ENCODE data around the gene MFSD2B.

The MFSD2B gene, protein sequence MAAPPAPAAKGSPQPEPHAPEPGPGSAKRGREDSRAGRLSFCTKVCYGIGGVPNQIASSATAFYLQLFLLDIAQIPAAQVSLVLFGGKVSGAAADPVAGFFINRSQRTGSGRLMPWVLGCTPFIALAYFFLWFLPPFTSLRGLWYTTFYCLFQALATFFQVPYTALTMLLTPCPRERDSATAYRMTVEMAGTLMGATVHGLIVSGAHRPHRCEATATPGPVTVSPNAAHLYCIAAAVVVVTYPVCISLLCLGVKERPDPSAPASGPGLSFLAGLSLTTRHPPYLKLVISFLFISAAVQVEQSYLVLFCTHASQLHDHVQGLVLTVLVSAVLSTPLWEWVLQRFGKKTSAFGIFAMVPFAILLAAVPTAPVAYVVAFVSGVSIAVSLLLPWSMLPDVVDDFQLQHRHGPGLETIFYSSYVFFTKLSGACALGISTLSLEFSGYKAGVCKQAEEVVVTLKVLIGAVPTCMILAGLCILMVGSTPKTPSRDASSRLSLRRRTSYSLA

DNA sequence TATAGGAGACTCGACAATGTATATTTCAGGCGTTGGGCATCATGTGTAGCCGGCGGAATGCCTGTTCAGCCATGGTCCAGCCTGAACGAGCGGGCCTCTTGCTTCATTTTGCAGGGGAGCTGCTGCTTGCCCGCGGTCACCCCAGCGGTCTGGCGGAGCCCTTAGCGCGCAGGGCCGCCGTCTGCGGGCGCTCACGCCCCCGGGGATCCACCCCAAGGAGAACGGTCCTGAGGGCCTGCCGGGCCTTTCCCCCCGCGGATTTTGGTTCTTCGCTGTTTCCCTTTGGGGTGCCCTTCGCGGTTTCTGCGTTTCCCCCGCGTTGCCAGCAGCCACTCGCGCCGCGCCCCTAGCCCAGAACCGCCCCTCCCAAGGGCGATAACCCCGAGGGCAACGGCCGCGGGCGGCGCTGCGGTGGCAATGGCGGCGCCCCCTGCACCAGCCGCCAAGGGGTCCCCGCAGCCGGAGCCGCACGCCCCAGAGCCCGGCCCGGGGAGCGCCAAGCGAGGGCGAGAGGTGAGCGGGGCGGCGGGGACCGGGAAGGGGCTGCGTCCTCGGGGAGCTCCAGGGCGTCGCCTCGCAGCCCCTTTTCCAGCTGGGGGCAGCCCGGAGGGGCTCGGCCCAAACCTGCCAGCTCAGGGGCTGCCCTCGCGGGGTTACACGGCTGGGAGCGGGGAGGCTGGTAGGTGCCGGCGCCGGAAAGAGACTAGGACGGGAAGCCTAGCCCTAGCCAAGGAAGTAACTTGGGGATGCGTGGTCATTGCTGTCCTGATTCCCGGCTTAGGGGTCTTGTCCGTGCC lies at the start of gene MFSD2B:
TSS of gene MFSD2B (plus strand) at position 406 of the 797 bp plus-strand sequence. CDS start at position 418, 12 bp downstream.
- Histone ChIP-seq H3K9ac (no peak within 1 kb of the TSS), H3K4me3 (ENCODE audit: low read depth, low read length) (no peak within 1 kb of the TSS)
- TF ChIP-seq, protein P1, sequence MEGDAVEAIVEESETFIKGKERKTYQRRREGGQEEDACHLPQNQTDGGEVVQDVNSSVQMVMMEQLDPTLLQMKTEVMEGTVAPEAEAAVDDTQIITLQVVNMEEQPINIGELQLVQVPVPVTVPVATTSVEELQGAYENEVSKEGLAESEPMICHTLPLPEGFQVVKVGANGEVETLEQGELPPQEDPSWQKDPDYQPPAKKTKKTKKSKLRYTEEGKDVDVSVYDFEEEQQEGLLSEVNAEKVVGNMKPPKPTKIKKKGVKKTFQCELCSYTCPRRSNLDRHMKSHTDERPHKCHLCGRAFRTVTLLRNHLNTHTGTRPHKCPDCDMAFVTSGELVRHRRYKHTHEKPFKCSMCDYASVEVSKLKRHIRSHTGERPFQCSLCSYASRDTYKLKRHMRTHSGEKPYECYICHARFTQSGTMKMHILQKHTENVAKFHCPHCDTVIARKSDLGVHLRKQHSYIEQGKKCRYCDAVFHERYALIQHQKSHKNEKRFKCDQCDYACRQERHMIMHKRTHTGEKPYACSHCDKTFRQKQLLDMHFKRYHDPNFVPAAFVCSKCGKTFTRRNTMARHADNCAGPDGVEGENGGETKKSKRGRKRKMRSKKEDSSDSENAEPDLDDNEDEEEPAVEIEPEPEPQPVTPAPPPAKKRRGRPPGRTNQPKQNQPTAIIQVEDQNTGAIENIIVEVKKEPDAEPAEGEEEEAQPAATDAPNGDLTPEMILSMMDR (IDR thresholded peaks at IDR 0.05): no peak

GRCh38 chr2:23967846-23968245 lies 42.0 kb upstream of the MFSD2B start:
- TF ChIP-seq, protein P1 (IDR thresholded peaks at IDR 0.05): no peak
- Histone ChIP-seq H2AFZ (no peak overlapping the region), H3K4me3 (ENCODE audit: low read depth, low read length) (no peak overlapping the region), H3K4me1 (no peaks in the 10 kb centered on the region), H3K79me2 (peaks cover 8% of the 10 kb centered on the region), H3K27ac (no peak overlapping the region), H3K4me2 (ENCODE audit: low read length) (no peak overlapping the region), H3K27me3 (ENCODE audit: control insufficient read depth, insufficient read depth, low read length) (no peaks in the 10 kb centered on the region), H3K9ac (no peak overlapping the region), H3K36me3 (ENCODE audit: control insufficient read depth, insufficient read depth, low read length) (no peaks in the 10 kb centered on the region), H3K9me3 (ENCODE audit: control insufficient read depth, low read length) (no peaks in the 10 kb centered on the region)

More for the DNA sequence above, at the start of gene MFSD2B:
- no peaks in the 10 kb centered on the region for H3K36me3 ChIP-seq (ENCODE audit: control insufficient read depth, insufficient read depth, low read length)
- H3K27ac ChIP-seq: no peak within 1 kb of the TSS
- H3K4me1 ChIP-seq: no peaks in the 10 kb centered on the region
- no peaks in the 10 kb centered on the region for H3K27me3 ChIP-seq (ENCODE audit: control insufficient read depth, insufficient read depth, low read length)
- peak within 1 kb of the TSS; percentile 23 for H2AFZ ChIP-seq
- no peaks in the 10 kb centered on the region for H3K79me2 ChIP-seq
- no peaks in the 10 kb centered on the region for H3K9me3 ChIP-seq (ENCODE audit: control insufficient read depth, low read length)
- peak within 1 kb of the TSS; percentile 34 for H3K4me2 ChIP-seq (ENCODE audit: low read length)

DNA sequence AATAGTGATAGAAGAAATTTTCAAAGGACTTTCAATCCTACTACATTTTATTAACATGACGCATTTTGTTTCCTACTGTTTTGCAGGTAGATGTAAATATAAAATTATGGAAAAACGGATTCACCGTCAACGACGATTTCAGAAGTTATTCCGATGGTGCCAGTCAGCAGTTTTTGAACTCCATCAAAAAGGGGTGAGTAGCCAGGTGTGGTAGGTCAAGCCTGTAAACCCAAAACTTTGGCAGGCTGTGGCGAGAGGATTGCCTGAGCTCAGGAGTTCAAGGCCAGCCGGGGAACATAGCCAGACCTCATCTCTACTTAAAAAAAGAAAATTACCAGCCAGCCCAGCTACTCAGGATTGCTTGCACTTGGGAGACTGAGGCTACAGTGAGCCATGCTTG lies 33.0 kb upstream of the MFSD2B start:
- no peaks in the 10 kb centered on the region for H3K4me1 ChIP-seq
- H2AFZ ChIP-seq: no peak overlapping the region
- H3K9ac ChIP-seq: no peak overlapping the region
- H3K27ac ChIP-seq: no peak overlapping the region
- no peaks in the 10 kb centered on the region for H3K27me3 ChIP-seq (ENCODE audit: control insufficient read depth, insufficient read depth, low read length)
- no peaks in the 10 kb centered on the region for H3K36me3 ChIP-seq (ENCODE audit: control insufficient read depth, insufficient read depth, low read length)
- no peaks in the 10 kb centered on the region for H3K9me3 ChIP-seq (ENCODE audit: control insufficient read depth, low read length)
- no peak overlapping the region for H3K4me3 ChIP-seq (ENCODE audit: low read depth, low read length)
- H3K79me2 ChIP-seq: no peaks in the 10 kb centered on the region
- no peak overlapping the region for H3K4me2 ChIP-seq (ENCODE audit: low read length)
- TF ChIP-seq, protein P1 (IDR thresholded peaks at IDR 0.05): no peak

GRCh38 chr2:23988371-23988770 lies 21.5 kb upstream of the MFSD2B start:
- H3K27ac ChIP-seq: no peak overlapping the region
- TF ChIP-seq, protein P1 (IDR thresholded peaks at IDR 0.05): no peak

More at GRCh38 chr2:23988371-23988770, 21.5 kb upstream of the MFSD2B start:
- Histone ChIP-seq H3K36me3 (ENCODE audit: control insufficient read depth, insufficient read depth, low read length) (no peaks in the 10 kb centered on the region), H3K9ac (no peak overlapping the region), H2AFZ (no peak overlapping the region), H3K4me3 (ENCODE audit: low read depth, low read length) (no peak overlapping the region), H3K4me2 (ENCODE audit: low read length) (no peak overlapping the region), H3K79me2 (no peaks in the 10 kb centered on the region), H3K27me3 (ENCODE audit: control insufficient read depth, insufficient read depth, low read length) (no peaks in the 10 kb centered on the region), H3K4me1 (no peaks in the 10 kb centered on the region), H3K9me3 (ENCODE audit: control insufficient read depth, low read length) (no peaks in the 10 kb centered on the region)

All from parathyroid adenoma (tissue), 2 donors.